CD14-positive monocyte (primary cell): ENCODE measurements around the gene RBMS3. TPM values are rescaled to one million over a fixed set of nuclear protein-coding genes. Genes with fewer than 3 reads are reported as not detected.

Experiments used
- DNase-seq, 3 donors: peaks; one replicate each; pipeline ENCODE4 v3.0.0-alpha.2; 2011 to 2022
- H2AFZ ChIP-seq: 2 replicates; pipeline ENCODE4 v1.6.0; 2012; ENCODE audit warnings: mild to moderate bottlenecking, low read depth, low read length, inconsistent platforms; ENCODE audit not compliant: insufficient read depth, poor library complexity, severe bottlenecking
- H3K27ac ChIP-seq, 2 donors: 1 replicate in 1 of 2; 2 replicates in 1 of 2; pipeline ENCODE4 v1.5.1; 2012 to 2013; ENCODE audit warnings: low read length in 2 of 2, control low read depth in 1 of 2, inconsistent platforms in 1 of 2, low read depth in 1 of 2, mild to moderate bottlenecking in 1 of 2
- H3K27me3 ChIP-seq, 2 donors: one replicate each; pipeline versions ENCODE4 v1.6.0 to v1.6.1; 2011 to 2013; ENCODE audit warnings: low read length in 2 of 2; ENCODE audit not compliant: control insufficient read depth in 2 of 2, insufficient read depth in 2 of 2
- H3K36me3 ChIP-seq, 2 donors: replicated peaks in 1 of 2; 1 replicate in 1 of 2; 2 replicates in 1 of 2; pipeline versions ENCODE4 v1.5.1 to v1.6.1; 2012 to 2013; ENCODE audit warnings: low read length in 2 of 2, control low read depth in 1 of 2, inconsistent platforms in 1 of 2, mild to moderate bottlenecking in 1 of 2; ENCODE audit not compliant: insufficient read depth in 2 of 2, control insufficient read depth in 1 of 2
- H3K4me1 ChIP-seq, 2 donors: 1 replicate in 1 of 2; 2 replicates in 1 of 2; pipeline versions ENCODE4 v1.5.1 to v1.6.1; 2012 to 2013; ENCODE audit warnings: low read length in 2 of 2, control low read depth in 1 of 2, inconsistent platforms in 1 of 2, mild to moderate bottlenecking in 1 of 2, moderate library complexity in 1 of 2; ENCODE audit not compliant: insufficient read depth in 2 of 2, control insufficient read depth in 1 of 2
- H3K4me2 ChIP-seq: replicated peaks from 2 replicates; pipeline ENCODE3; 2012; ENCODE audit warnings: low read length, moderate library complexity, mild to moderate bottlenecking; ENCODE audit not compliant: poor library complexity, severe bottlenecking; ENCODE audit errors: extremely low read depth
- H3K4me3 ChIP-seq, 3 experiments: fragments of 200-600 bp in 1 of 3; sonication (generic) in 1 of 3; replicated peaks in 1 of 3; 1 replicate in 2 of 3; 2 replicates in 1 of 3; pipeline ENCODE4 v1.5.1; 2011 to 2013; ENCODE audit warnings: low read length in 3 of 3, mild to moderate bottlenecking in 3 of 3, control low read depth in 2 of 3, low read depth in 2 of 3, inconsistent platforms in 1 of 3, moderate library complexity in 1 of 3
- H3K79me2 ChIP-seq: 2 replicates; pipeline ENCODE4 v1.6.0; 2012; ENCODE audit warnings: mild to moderate bottlenecking, control low read depth, inconsistent platforms, low read length, moderate library complexity; ENCODE audit not compliant: insufficient read depth
- H3K9ac ChIP-seq: 2 replicates; pipeline ENCODE4 v1.6.0; 2017; ENCODE audit warnings: low read length, mild to moderate bottlenecking; ENCODE audit not compliant: insufficient read depth, poor library complexity, severe bottlenecking
- H3K9me3 ChIP-seq, 2 donors: replicated peaks in 1 of 2; 1 replicate in 1 of 2; 2 replicates in 1 of 2; pipeline versions ENCODE4 v1.5.1 to v1.6.1; 2012 to 2013; ENCODE audit warnings: low read length in 2 of 2, control low read depth in 1 of 2; ENCODE audit not compliant: control insufficient read depth in 1 of 2, insufficient read depth in 1 of 2
- H4K20me1 ChIP-seq: 2 replicates; pipeline ENCODE4 v1.6.0; 2012; ENCODE audit warnings: mild to moderate bottlenecking, low read length, control low read depth, moderate library complexity; ENCODE audit not compliant: insufficient read depth
- H3K27ac Mint-ChIP-seq, 7 donors: one replicate each; pipeline ENCODE4 v1.8.0; 2020; ENCODE audit warnings: mild to moderate bottlenecking in 7 of 7, mixed read lengths in 7 of 7, moderate library complexity in 6 of 7, inconsistent platforms in 2 of 7
- H3K27me3 Mint-ChIP-seq, 3 donors: one replicate each; pipeline ENCODE4 v1.8.0; 2021 to 2022; ENCODE audit warnings: low read depth in 3 of 3, mild to moderate bottlenecking in 3 of 3, mixed read lengths in 3 of 3, moderate library complexity in 3 of 3, inconsistent platforms in 1 of 3
- H3K36me3 Mint-ChIP-seq, 2 donors: one replicate each; pipeline ENCODE4 v1.8.0; 2020; ENCODE audit warnings: mixed read lengths in 2 of 2, inconsistent platforms in 1 of 2, mild to moderate bottlenecking in 1 of 2
- H3K4me1 Mint-ChIP-seq: one replicate; pipeline ENCODE4 v1.8.0; 2020; ENCODE audit warnings: mild to moderate bottlenecking, mixed read lengths
- H3K4me3 Mint-ChIP-seq, 2 donors: one replicate each; pipeline ENCODE4 v1.8.0; 2020; ENCODE audit warnings: mild to moderate bottlenecking in 2 of 2, mixed read lengths in 2 of 2, moderate library complexity in 1 of 2
- H3K9me3 Mint-ChIP-seq, 7 donors: one replicate each; pipeline ENCODE4 v1.8.0; 2020 to 2022; ENCODE audit warnings: mixed read lengths in 7 of 7, mild to moderate bottlenecking in 6 of 7, moderate library complexity in 6 of 7, inconsistent platforms in 2 of 7
- CTCF ChIP-seq: fragments of 200-600 bp; IDR thresholded peaks from one replicate; pipeline ENCODE4 v1.8.0; 2022; ENCODE audit warnings: antibody characterized with exemption, mild to moderate bottlenecking
- WGBS: methylation state at CpG from one replicate; pipeline ENCODE4 v1.1.5; 2013; ENCODE audit warnings: missing lambda C conversion rate; ENCODE audit not compliant: insufficient coverage; 5-methylcytosine and 5-hydroxymethylcytosine counted together
- intact Hi-C, 2 donors: fragments of 100-400 bp; cut with micrococcal nuclease; formaldehyde crosslinking; loops; one replicate each; pipeline versions ENCODE4 v1.15.0 to v1.15.1; 2023
- polyA plus RNA-seq, 3 donors: library from polyadenylated mRNA; depleted of rRNA in 1 of 3; unstranded in 2 of 3; stranded (reverse) in 1 of 3; fragments of 300-500 nt in 2 of 3; fragments of >200 nt in 1 of 3; fragmentation: Illumina TruSeq in 2 of 3; gene quantifications; 1 replicate in 2 of 3; 2 replicates in 1 of 3; pipeline ENCODE4 v1.2.3, GENCODE V29; 2012 to 2021

RBMS3 gene
- polyA plus RNA-seq, 3 donors: not detected

DNA sequence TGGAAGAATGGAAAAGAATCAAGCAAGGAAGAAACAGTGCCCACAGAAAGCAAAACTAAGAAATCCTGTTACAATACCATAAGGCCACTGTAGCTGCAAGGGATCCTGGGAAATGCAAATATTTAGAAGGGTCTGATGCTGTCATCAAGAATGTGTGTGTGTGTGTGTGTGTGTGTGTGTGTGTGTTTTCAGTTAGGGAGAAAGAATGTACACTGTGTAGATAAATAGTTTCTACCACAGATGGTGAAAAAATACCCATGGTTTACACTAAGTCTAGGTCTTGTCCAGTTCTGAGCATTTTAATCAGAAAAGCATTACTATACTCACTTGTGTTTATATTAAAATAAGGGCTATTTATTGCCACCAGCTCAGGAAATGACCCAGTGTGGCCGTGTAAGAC is 355.0 kb downstream of the RBMS3 start:
- H3K79me2 ChIP-seq: no peaks in the 10 kb centered on the region
- H4K20me1 ChIP-seq: no peaks in the 10 kb centered on the region
- no peaks in the 10 kb centered on the region for H3K4me1 Mint-ChIP-seq
- no peak overlapping the region for H3K4me3 ChIP-seq
- no peak overlapping the region for H3K4me3 Mint-ChIP-seq
- no CpG with 5 or more reads among the region's 1 CpG for WGBS
- no peaks in the 10 kb centered on the region for H3K9me3 ChIP-seq
- DNase-seq: no peak
- peaks cover 2 to 3% (median 2%) of the 10 kb centered on the region in 3 donors for H3K27me3 Mint-ChIP-seq
- H2AFZ ChIP-seq: no peak overlapping the region
- no peak for TF ChIP-seq CTCF
- H3K4me1 ChIP-seq: no peaks in the 10 kb centered on the region
- H3K27me3 ChIP-seq: no peaks in the 10 kb centered on the region
- H3K27ac Mint-ChIP-seq: no peak overlapping the region
- H3K9me3 Mint-ChIP-seq: peaks cover 0 to 4% (median 0%) of the 10 kb centered on the region in 7 donors
- no peaks in the 10 kb centered on the region for H3K36me3 Mint-ChIP-seq
- H3K27ac ChIP-seq: no peak overlapping the region
- intact Hi-C loops: no loop called here
- no peak overlapping the region for H3K4me2 ChIP-seq
- H3K36me3 ChIP-seq: no peaks in the 10 kb centered on the region
- H3K9ac ChIP-seq: no peak overlapping the region

GRCh38 chr3:29637068-29637467 is 356.2 kb downstream of the RBMS3 start:
- Mint-ChIP-seq H3K9me3 (peaks cover 0 to 4% (median 0%) of the 10 kb centered on the region in 7 donors), H3K27ac (no peak overlapping the region), H3K27me3 (peaks cover 2 to 3% (median 2%) of the 10 kb centered on the region in 3 donors), H3K4me1 (no peaks in the 10 kb centered on the region), H3K4me3 (no peak overlapping the region), H3K36me3 (no peaks in the 10 kb centered on the region)
- Histone ChIP-seq H3K36me3 (no peaks in the 10 kb centered on the region), H4K20me1 (no peaks in the 10 kb centered on the region), H3K79me2 (no peaks in the 10 kb centered on the region), H3K4me3 (no peak overlapping the region), H2AFZ (no peak overlapping the region), H3K27ac (no peak overlapping the region), H3K9ac (no peak overlapping the region), H3K4me2 (no peak overlapping the region), H3K9me3 (no peaks in the 10 kb centered on the region), H3K4me1 (no peaks in the 10 kb centered on the region), H3K27me3 (no peaks in the 10 kb centered on the region)
- intact Hi-C loops: no loop called here
- no peak for TF ChIP-seq CTCF
- WGBS: 57% methylated on average over 1 of the region's 3 CpGs
- no peak for DNase-seq
